Endothelial cell (in vitro differentiated cells): ENCODE measurements around the gene MATN4. TPM values are rescaled to one million over a fixed set of nuclear protein-coding genes. Genes with fewer than 3 reads are reported as not detected.

ENCODE experiments used
- DNase-seq: peaks from one replicate; pipeline ENCODE4 v3.0.0; 2021; ENCODE audit warnings: low spot score
- H3K27ac Mint-ChIP-seq: one replicate; pipeline ENCODE4 v1.8.0; 2021; ENCODE audit warnings: mixed read lengths, inconsistent platforms; ENCODE audit not compliant: unreplicated experiment
- H3K27me3 Mint-ChIP-seq: one replicate; pipeline ENCODE4 v1.8.0; 2021; ENCODE audit warnings: mild to moderate bottlenecking, moderate library complexity, mixed read lengths, inconsistent platforms; ENCODE audit not compliant: unreplicated experiment
- H3K36me3 Mint-ChIP-seq: one replicate; pipeline ENCODE4 v1.8.0; 2021; ENCODE audit warnings: mild to moderate bottlenecking, low read depth, mixed read lengths, inconsistent platforms; ENCODE audit not compliant: unreplicated experiment
- H3K4me1 Mint-ChIP-seq: one replicate; pipeline ENCODE4 v1.8.0; 2021; ENCODE audit warnings: mild to moderate bottlenecking, mixed read lengths, inconsistent platforms; ENCODE audit not compliant: unreplicated experiment
- H3K4me3 Mint-ChIP-seq: one replicate; pipeline ENCODE4 v1.8.0; 2021; ENCODE audit warnings: mild to moderate bottlenecking, mixed read lengths, inconsistent platforms; ENCODE audit not compliant: unreplicated experiment
- H3K9me3 Mint-ChIP-seq: one replicate; pipeline ENCODE4 v1.8.0; 2021; ENCODE audit warnings: mixed read lengths, inconsistent platforms; ENCODE audit not compliant: unreplicated experiment
- CTCF ChIP-seq: fragments of 200-600 bp; sonication (generic); IDR thresholded peaks from one replicate; pipeline ENCODE4 v1.5.0; 2021; ENCODE audit warnings: antibody characterized with exemption; ENCODE audit not compliant: unreplicated experiment
- total RNA-seq: library from RNA; stranded (reverse); fragmentation: NEBNext Ultra II Directional; extraction: Animal tissue kit (Norgen Biotek cat#: 25700); gene quantifications from one replicate; pipeline ENCODE4 v1.2.1, GENCODE V29; 2021; ENCODE audit not compliant: unreplicated experiment

Gene MATN4
- total RNA-seq, 1 donor from 2014 or later: not detected

GRCh38 chr20:45307076-45307640 lies 941 bp downstream of the MATN4 start:
- Mint-ChIP-seq H3K36me3 (peaks cover 3% of the 10 kb centered on the region), H3K4me1 (peaks cover 4% of the 10 kb centered on the region), H3K27ac (no peak overlapping the region), H3K27me3 (peaks cover 9% of the 10 kb centered on the region), H3K4me3 (no peak overlapping the region), H3K9me3 (no peaks in the 10 kb centered on the region)
- DNase-seq: no peak
- no peak for TF ChIP-seq CTCF

GRCh38 chr20:45306431-45306982 lies 1.6 kb downstream of the MATN4 start, which contains the start of gene RBPJL:
Gene RBPJL (plus strand): TSS chr20:45306840. CDS start chr20:45306923, 83 bp downstream.
- peaks cover 10% of the 10 kb centered on the region for H3K27me3 Mint-ChIP-seq
- H3K4me3 Mint-ChIP-seq: no peak within 1 kb of the TSS
- H3K36me3 Mint-ChIP-seq: peaks cover 3% of the 10 kb centered on the region
- no peaks in the 10 kb centered on the region for H3K9me3 Mint-ChIP-seq
- peak; percentile 67 for DNase-seq
- peaks cover 4% of the 10 kb centered on the region for H3K4me1 Mint-ChIP-seq
- H3K27ac Mint-ChIP-seq: no peak within 1 kb of the TSS
- peak; percentile 98 for TF ChIP-seq CTCF

- DNase-seq: no peak
- Mint-ChIP-seq H3K9me3 (no peaks in the 10 kb centered on the region), H3K36me3 (no peaks in the 10 kb centered on the region), H3K4me1 (no peaks in the 10 kb centered on the region), H3K4me3 (no peak overlapping the region), H3K27ac (no peak overlapping the region), H3K27me3 (peaks cover 10% of the 10 kb centered on the region)
- TF ChIP-seq CTCF: no peak
Observed at GRCh38 chr20:45305262-45305661, 2.8 kb downstream of the MATN4 start.

GRCh38 chr20:45304464-45304999 lies 3.6 kb downstream of the MATN4 start:
- TF ChIP-seq CTCF: no peak
- Mint-ChIP-seq H3K27ac (no peak overlapping the region), H3K36me3 (no peaks in the 10 kb centered on the region), H3K9me3 (no peaks in the 10 kb centered on the region), H3K4me1 (no peaks in the 10 kb centered on the region), H3K27me3 (peaks cover 10% of the 10 kb centered on the region), H3K4me3 (no peak overlapping the region)
- DNase-seq: no peak
